GM12878 (cell line): ENCODE data around the gene CHAC1. TPM values are rescaled to one million over a fixed set of nuclear protein-coding genes. Genes with fewer than 3 reads are reported as not detected.

Experiments
- ATAC-seq: fragments of 200-7000 bp; cut with Tn5 transposase; 3 replicates; pipeline ENCODE4 v1.9.1; 2020; ENCODE audit warnings: mild to moderate bottlenecking, moderate library complexity
- BruUV-seq: library from RNA; stranded (reverse); fragments of 400-500 nt; replicated peaks from 2 replicates; lab custom pipeline; 2021; lab: Mats Ljungman, UMichigan
- CTCF ChIA-PET: fragments of 300-600 bp; sonication (Branson Sonifier 250); formaldehyde crosslinking; extraction: SDS; loops from one replicate; lab custom pipeline; 2021; ENCODE audit warnings: inconsistent platforms; lab: Yijun Ruan, JAX
- POLR2A ChIA-PET: fragments of 350-600 bp; formaldehyde crosslinking; extraction: SDS; loops from one replicate; lab custom pipeline; 2021; ENCODE audit warnings: inconsistent platforms; lab: Charles Lee
- RAD21 ChIA-PET: fragments of 300-600 bp; sonication (Branson Sonifier 250); formaldehyde crosslinking; loops from one replicate; lab custom pipeline; 2023; ENCODE audit warnings: antibody characterized with exemption; ENCODE audit not compliant: unreplicated experiment; lab: Charles Lee
- SMC1A ChIA-PET: fragments of 300-600 bp; sonication (Branson Sonifier 250); formaldehyde crosslinking; loops from one replicate; lab custom pipeline; 2023; ENCODE audit not compliant: unreplicated experiment, uncharacterized antibody; lab: Charles Lee
- DNase-seq: peaks from one replicate; pipeline ENCODE4 v3.0.0-alpha.2; 2011; ENCODE audit warnings: low read depth, low spot score
- FAIRE-seq: peaks from 3 replicates; lab custom pipeline; 2011; peaks lifted over from hg19 to GRCh38; lab: Jason Lieb, UNC
- H2AFZ ChIP-seq: 2 replicates; pipeline ENCODE4 v1.6.0; 2011; ENCODE audit warnings: low read depth, low read length, control low read depth; ENCODE audit not compliant: control insufficient read depth
- H3K27ac ChIP-seq: 2 replicates; pipeline ENCODE4 v1.5.1; 2011; ENCODE audit warnings: control low read depth; ENCODE audit not compliant: control insufficient read depth, insufficient read depth
- H3K27me3 ChIP-seq, 2 experiments: replicated peaks in 1 of 2; 2 replicates each; pipeline versions ENCODE4 v1.6.0 to v1.6.1; 2011; ENCODE audit warnings: low read length in 1 of 2; ENCODE audit not compliant: control insufficient read depth in 2 of 2, insufficient read depth in 2 of 2
- H3K36me3 ChIP-seq, 2 experiments: 2 replicates each; pipeline ENCODE4 v1.5.1; 2011; ENCODE audit warnings: low read length in 1 of 2; ENCODE audit not compliant: control insufficient read depth in 2 of 2, insufficient read depth in 2 of 2
- H3K4me1 ChIP-seq: 2 replicates; pipeline ENCODE4 v1.6.1; 2011; ENCODE audit warnings: mild to moderate bottlenecking, low read length, moderate library complexity, mixed read lengths; ENCODE audit not compliant: control insufficient read depth, insufficient read depth
- H3K4me2 ChIP-seq: 2 replicates; pipeline ENCODE4 v1.6.0; 2011; ENCODE audit warnings: control low read depth; ENCODE audit not compliant: control insufficient read depth, insufficient read depth
- H3K4me3 ChIP-seq: fragments of 200-600 bp; sonication (generic); 2 replicates; pipeline ENCODE4 v1.5.1; 2016
- H3K79me2 ChIP-seq: 2 replicates; pipeline ENCODE4 v1.6.0; 2011; ENCODE audit warnings: low read length; ENCODE audit not compliant: control insufficient read depth, insufficient read depth
- H3K9ac ChIP-seq: 2 replicates; pipeline ENCODE4 v1.8.0; 2011; ENCODE audit warnings: low read length, control low read depth, mixed read lengths; ENCODE audit not compliant: control insufficient read depth, insufficient read depth
- H3K9me3 ChIP-seq: replicated peaks from 3 replicates; pipeline ENCODE4 v1.5.1; 2011; ENCODE audit warnings: mild to moderate bottlenecking, low read length; ENCODE audit not compliant: control insufficient read depth, insufficient read depth
- H4K20me1 ChIP-seq: 2 replicates; pipeline ENCODE4 v1.6.0; 2011; ENCODE audit not compliant: control insufficient read depth, insufficient read depth
- ATF2 ChIP-seq: IDR thresholded peaks from 2 replicates; pipeline ENCODE4 v1.6.1; 2012; ENCODE audit warnings: low read length, inconsistent platforms
- BHLHE40 ChIP-seq, 2 experiments: fragments of 450-650 bp in 1 of 2; IDR thresholded peaks; 2 replicates each; pipeline ENCODE4 v1.6.1; 2011 to 2017; ENCODE audit warnings: low read depth in 2 of 2, borderline replicate concordance in 1 of 2, improper control_type of control experiment in 1 of 2, low read length in 1 of 2, mild to moderate bottlenecking in 1 of 2
- BRCA1 ChIP-seq: IDR thresholded peaks from 2 replicates; pipeline ENCODE4 v1.6.1; 2011; ENCODE audit warnings: low read depth, low read length, improper control_type of control experiment
- CEBPB ChIP-seq, 2 experiments: fragments of 150-350 bp in 1 of 2; IDR thresholded peaks; 2 replicates each; pipeline ENCODE4 v1.6.1; 2012 to 2014; ENCODE audit warnings: low read depth in 2 of 2, low read length in 2 of 2, borderline replicate concordance in 1 of 2, inconsistent platforms in 1 of 2
- E2F4 ChIP-seq: IDR thresholded peaks from 2 replicates; pipeline ENCODE4 v1.6.1; 2012; ENCODE audit warnings: low read depth, low read length, improper control_type of control experiment
- ELK1 ChIP-seq: IDR thresholded peaks from 2 replicates; pipeline ENCODE4 v1.6.1; 2012; ENCODE audit warnings: low read depth, low read length, improper control_type of control experiment
- KLF5 ChIP-seq: fragments of 450-650 bp; IDR thresholded peaks from 2 replicates; pipeline ENCODE4 v1.6.1; 2014; ENCODE audit warnings: mild to moderate bottlenecking; ENCODE audit not compliant: partially characterized antibody
- MYC ChIP-seq: IDR thresholded peaks from 2 replicates; pipeline ENCODE4 v1.6.1; 2011; ENCODE audit warnings: mild to moderate bottlenecking, low read length, moderate library complexity, inconsistent platforms; ENCODE audit not compliant: insufficient read depth, insufficient replicate concordance, insufficient read length, severe bottlenecking
- NKRF ChIP-seq: fragments of 450-650 bp; conservative IDR thresholded peaks from 2 replicates; pipeline ENCODE4 v1.6.1; 2017; ENCODE audit warnings: mild to moderate bottlenecking, moderate library complexity
- NR2C2 ChIP-seq: IDR thresholded peaks from 2 replicates; pipeline ENCODE4 v1.6.1; 2011; ENCODE audit warnings: borderline replicate concordance, low read depth; ENCODE audit not compliant: control insufficient read depth, insufficient read length
- PAX5 ChIP-seq: IDR thresholded peaks from 2 replicates; pipeline ENCODE4 v1.6.1; 2011; ENCODE audit warnings: low read depth, low read length, borderline replicate concordance
- RUNX3 ChIP-seq: IDR thresholded peaks from 2 replicates; pipeline ENCODE4 v1.6.1; 2012; ENCODE audit warnings: low read length, inconsistent platforms
- SMARCA5 ChIP-seq: fragments of 450-650 bp; IDR thresholded peaks from 2 replicates; pipeline ENCODE4 v1.6.1; 2017; ENCODE audit warnings: mild to moderate bottlenecking
- STAT1 ChIP-seq: fragments of 450-650 bp; conservative IDR thresholded peaks from 2 replicates; pipeline ENCODE4 v1.6.1; 2014; ENCODE audit warnings: antibody characterized with exemption, mild to moderate bottlenecking
- STAT3 ChIP-seq: IDR thresholded peaks from 2 replicates; pipeline ENCODE4 v1.6.1; 2011; ENCODE audit warnings: low read depth, low read length, improper control_type of control experiment
- SUZ12 ChIP-seq: fragments of 200-600 bp; sonication (generic); IDR thresholded peaks from one replicate; pipeline ENCODE4 v1.6.1; 2018; ENCODE audit warnings: antibody characterized with exemption, mild to moderate bottlenecking; ENCODE audit not compliant: unreplicated experiment
- WGBS: methylation state at CpG from one replicate; pipeline ENCODE4 v1.1.6; 2016; ENCODE audit warnings: low lambda C conversion rate; ENCODE audit not compliant: insufficient replicate concordance, insufficient coverage; ENCODE audit errors: missing lambda C conversion rate; 5-methylcytosine and 5-hydroxymethylcytosine counted together
- in situ Hi-C: fragments of 300-500 bp; cut with MboI; formaldehyde crosslinking; loops from 9 replicates; pipeline ENCODE4 v1.14.3; 2018; ENCODE audit warnings: mixed read lengths
- intact Hi-C: fragments of 100-400 bp; cut with micrococcal nuclease; formaldehyde crosslinking; loops from one replicate; pipeline ENCODE4 v1.14.2; 2022; ENCODE audit not compliant: unreplicated experiment
- polyA plus RNA-seq, 11 experiments: library from polyadenylated mRNA; depleted of rRNA in 4 of 11; unstranded in 6 of 11; stranded (reverse) in 5 of 11; fragments of >200 nt; fragmentation: Nextera tagmentation in 4 of 11; fragmentation: Illumina TruSeq in 1 of 11; extraction: Ambion mirVana in 4 of 11; extraction: Trizol in 1 of 11; gene quantifications; 1 replicate in 1 of 11; 2 replicates in 10 of 11; pipeline versions ENCODE4 v1.2.1 to v1.2.3, GENCODE V29; 2011 to 2016; ENCODE audit warnings: inconsistent platforms in 2 of 11, missing spikeins in 2 of 11, low read depth in 1 of 11
- total RNA-seq, 4 experiments: library from RNA; depleted of rRNA in 3 of 4; stranded (reverse); fragments of >200 nt in 3 of 4; fragmentation: Illumina TruSeq in 1 of 4; extraction: Trizol in 1 of 4; gene quantifications; 2 replicates each; pipeline versions ENCODE4 v1.2.1 to v1.2.3, GENCODE V29; 2013 to 2021

The CHAC1 gene
- total and polyA plus RNA-seq, 10 of the 15 experiments (the other 5 are each of a cell fraction or from before 2014, with no cell fraction given) = 0.37 to 5.9 (median 3.3) TPM

GRCh38 chr15:41001524-41002214 lies 48.4 kb downstream of the CHAC1 start:
- CTCF ChIA-PET = interaction anchor here (1.0 kb wide), 1 partner anchor 96 kb away, joined by 4 read pairs; no protein-coding TSS in a partner anchor
- BruUV-seq = no TSS peak

More at GRCh38 chr15:41001524-41002214, 48.4 kb downstream of the CHAC1 start:
- SMC1A ChIA-PET = no interaction called here
- intact Hi-C loops = no loop called here
- RAD21 ChIA-PET = no interaction called here
- H3K4me2 ChIP-seq = no peak overlapping the region
- in situ Hi-C loops = no loop called here
- H3K27ac ChIP-seq = no peak overlapping the region
- H3K4me1 ChIP-seq = no peaks in the 10 kb centered on the region
- TF ChIP-seq CEBPB (IDR thresholded peaks at IDR 0.05; ENCODE audit: borderline replicate concordance in 1 of 2, low read depth in 2 of 2, low read length in 2 of 2) (no peak), MYC (no peak), ELK1 (no peak), KLF5 (no peak), STAT3 (no peak), ATF2 (no peak), NKRF (no peak), SUZ12 (no peak), PAX5 (no peak), BHLHE40 (IDR thresholded peaks at IDR 0.05; ENCODE audit: borderline replicate concordance in 1 of 2, low read depth in 2 of 2, low read length in 1 of 2) (no peak), NR2C2 (no peak), STAT1 (no peak), BRCA1 (no peak), SMARCA5 (no peak), E2F4 (no peak), RUNX3 (no peak)
- TF ChIP-seq, all 136 proteins: peak for 0
- Histone ChIP-seq H3K79me2 (no peaks in the 10 kb centered on the region), H2AFZ (no peak overlapping the region), H3K36me3 (peaks cover 6 to 24% of the 10 kb centered on the region in 2 experiments; a peak in 2 of 4 replicates), H3K27me3 (no peaks in the 10 kb centered on the region), H3K4me3 (no peak overlapping the region), H3K9ac (no peak overlapping the region), H4K20me1 (no peaks in the 10 kb centered on the region), H3K9me3 (no peaks in the 10 kb centered on the region)
- POLR2A ChIA-PET = no interaction called here
- DNase-seq (no peak), ATAC-seq (no peak), FAIRE-seq (no peak)
- WGBS = 100% methylated on average over 5 of the region's 5 CpGs
